ENCODE data around the gene LHX2.

The LHX2 gene

DNA sequence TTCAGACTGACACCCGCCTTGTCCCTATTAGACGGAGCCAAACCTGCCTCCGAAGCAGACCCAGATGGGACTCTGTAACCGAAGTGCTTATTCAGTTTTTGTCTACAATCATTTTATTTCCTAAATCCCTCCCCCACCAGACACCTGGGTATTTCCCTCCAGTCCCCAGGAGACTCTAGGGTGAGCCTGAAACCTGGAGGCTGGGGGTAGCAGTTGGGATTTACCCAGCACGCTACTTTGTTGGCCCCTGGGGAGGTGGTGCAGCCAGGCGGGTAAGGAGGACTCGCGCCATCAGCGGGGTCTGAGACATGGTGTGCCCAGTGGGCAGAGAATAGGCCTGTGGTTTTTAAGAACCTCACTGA lies 1.3 kb upstream of the LHX2 start:
- TF ChIP-seq, protein P1, sequence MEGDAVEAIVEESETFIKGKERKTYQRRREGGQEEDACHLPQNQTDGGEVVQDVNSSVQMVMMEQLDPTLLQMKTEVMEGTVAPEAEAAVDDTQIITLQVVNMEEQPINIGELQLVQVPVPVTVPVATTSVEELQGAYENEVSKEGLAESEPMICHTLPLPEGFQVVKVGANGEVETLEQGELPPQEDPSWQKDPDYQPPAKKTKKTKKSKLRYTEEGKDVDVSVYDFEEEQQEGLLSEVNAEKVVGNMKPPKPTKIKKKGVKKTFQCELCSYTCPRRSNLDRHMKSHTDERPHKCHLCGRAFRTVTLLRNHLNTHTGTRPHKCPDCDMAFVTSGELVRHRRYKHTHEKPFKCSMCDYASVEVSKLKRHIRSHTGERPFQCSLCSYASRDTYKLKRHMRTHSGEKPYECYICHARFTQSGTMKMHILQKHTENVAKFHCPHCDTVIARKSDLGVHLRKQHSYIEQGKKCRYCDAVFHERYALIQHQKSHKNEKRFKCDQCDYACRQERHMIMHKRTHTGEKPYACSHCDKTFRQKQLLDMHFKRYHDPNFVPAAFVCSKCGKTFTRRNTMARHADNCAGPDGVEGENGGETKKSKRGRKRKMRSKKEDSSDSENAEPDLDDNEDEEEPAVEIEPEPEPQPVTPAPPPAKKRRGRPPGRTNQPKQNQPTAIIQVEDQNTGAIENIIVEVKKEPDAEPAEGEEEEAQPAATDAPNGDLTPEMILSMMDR (IDR thresholded peaks at IDR 0.05; ENCODE audit: low read depth, low read length): no peak
- DNase-seq (ENCODE audit: extremely low read depth, low read depth): no peak

DNA sequence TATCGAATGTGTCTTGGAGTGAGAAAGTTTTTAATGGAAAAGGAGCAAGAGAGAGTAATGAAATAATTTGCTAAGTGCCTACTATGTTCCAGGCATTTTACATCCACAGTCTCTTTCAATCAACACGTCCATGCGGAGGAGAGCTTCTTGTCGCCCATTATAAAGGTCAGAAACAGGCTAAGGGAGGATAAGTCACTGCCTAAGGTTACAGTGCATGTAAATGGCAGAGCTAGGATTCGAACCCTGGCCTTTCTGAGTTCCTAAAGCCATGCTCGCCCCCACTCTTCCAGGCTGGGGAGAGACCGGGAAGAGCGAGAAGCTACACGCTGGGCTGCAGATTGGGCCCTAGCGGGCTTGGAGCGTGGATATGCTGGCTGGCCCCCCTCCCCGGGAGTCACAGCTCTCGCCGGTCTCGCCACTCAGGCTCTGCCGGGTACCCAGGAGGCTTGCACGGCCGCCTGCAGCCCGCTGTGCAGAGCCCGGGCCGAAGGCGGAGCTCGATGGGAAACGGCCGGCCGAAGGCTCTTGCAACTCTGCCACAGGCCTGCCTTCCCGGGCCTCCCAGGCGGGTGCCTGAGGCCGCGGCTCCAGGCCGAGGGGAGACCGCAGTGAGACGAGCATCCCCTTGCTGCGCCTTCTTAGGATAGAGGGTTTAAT lies 775 bp upstream of the LHX2 start:
- DNase-seq (ENCODE audit: extremely low read depth, low read depth): no peak
- TF ChIP-seq, protein P1 (IDR thresholded peaks at IDR 0.05; ENCODE audit: low read depth, low read length): no peak

- TF ChIP-seq, protein P1 (IDR thresholded peaks at IDR 0.05; ENCODE audit: low read depth, low read length): no peak
Measured at GRCh38 chr9:124012368-124013301, 1.1 kb downstream of the LHX2 start.

GRCh38 chr9:124013309-124014210 lies 2.0 kb downstream of the LHX2 start:
- TF ChIP-seq, protein P1 (IDR thresholded peaks at IDR 0.05; ENCODE audit: low read depth, low read length): no peak
- no peak for DNase-seq (ENCODE audit: extremely low read depth, low read depth)

More at GRCh38 chr9:124012368-124013301, 1.1 kb downstream of the LHX2 start:
- DNase-seq (ENCODE audit: extremely low read depth, low read depth): no peak

GRCh38 chr9:124014211-124014955 lies 2.8 kb downstream of the LHX2 start:
- TF ChIP-seq, protein P1 (IDR thresholded peaks at IDR 0.05; ENCODE audit: low read depth, low read length): no peak

GRCh38 chr9:124014956-124015660 lies 3.5 kb downstream of the LHX2 start:
- TF ChIP-seq, protein P1 (IDR thresholded peaks at IDR 0.05; ENCODE audit: low read depth, low read length): no peak
- no peak for DNase-seq (ENCODE audit: extremely low read depth, low read depth)

More at GRCh38 chr9:124014211-124014955, 2.8 kb downstream of the LHX2 start:
- DNase-seq (ENCODE audit: extremely low read depth, low read depth): no peak

Data from AG09319 (cell line).